Loucy (cell line): ENCODE measurements around the gene DEXI.
"Not testable (repeated sequence)": the region's sequence is repeated elsewhere in the genome, so short reads cannot be mapped to it uniquely, and the experiment has no call there.

ENCODE experiments used
- H2AFZ ChIP-seq: fragments of 200-600 bp; sonication (generic); 2 replicates; pipeline ENCODE4 v1.6.0; 2016; ENCODE audit warnings: antibody characterized with exemption, mild to moderate bottlenecking, low read length, moderate library complexity
- H3F3A ChIP-seq: fragments of 200-600 bp; 2 replicates; pipeline ENCODE4 v1.6.0; 2016; ENCODE audit warnings: antibody characterized with exemption, low read depth, mild to moderate bottlenecking
- H3K27me3 ChIP-seq: fragments of 200-600 bp; sonication (generic); 2 replicates; pipeline ENCODE4 v1.6.1; 2014; ENCODE audit warnings: low read length, mild to moderate bottlenecking; ENCODE audit not compliant: insufficient read depth, poor library complexity, severe bottlenecking
- H3K36me3 ChIP-seq: fragments of 200-600 bp; sonication (generic); 2 replicates; pipeline ENCODE4 v1.6.1; 2016; ENCODE audit warnings: low read length; ENCODE audit not compliant: insufficient read depth
- H3K4me1 ChIP-seq: fragments of 200-600 bp; sonication (generic); 2 replicates; pipeline ENCODE4 v1.5.1; 2014; ENCODE audit warnings: low read length, mild to moderate bottlenecking; ENCODE audit not compliant: insufficient read depth, poor library complexity, severe bottlenecking
- H3K4me2 ChIP-seq: fragments of 200-600 bp; sonication (generic); 2 replicates; pipeline ENCODE4 v1.6.0; 2014; ENCODE audit warnings: antibody characterized with exemption, low read length, low read depth, mild to moderate bottlenecking; ENCODE audit not compliant: poor library complexity, severe bottlenecking
- H3K4me3 ChIP-seq: fragments of 200-600 bp; sonication (generic); 2 replicates; pipeline ENCODE4 v1.5.1; 2014; ENCODE audit warnings: low read length, mild to moderate bottlenecking, mixed read lengths; ENCODE audit not compliant: poor library complexity, severe bottlenecking
- H3K79me2 ChIP-seq: fragments of 200-600 bp; sonication (generic); 2 replicates; pipeline ENCODE4 v1.6.1; 2014; ENCODE audit warnings: low read length; ENCODE audit not compliant: insufficient read depth
- H3K9ac ChIP-seq: fragments of 200-600 bp; sonication (generic); 2 replicates; pipeline ENCODE4 v1.6.0; 2014; ENCODE audit warnings: mild to moderate bottlenecking, low read depth, low read length, moderate library complexity; ENCODE audit not compliant: poor library complexity, severe bottlenecking
- H3K9me2 ChIP-seq: fragments of 200-600 bp; sonication (generic); replicated peaks from 2 replicates; pipeline ENCODE4 v1.6.1; 2016; ENCODE audit warnings: low read depth, low read length, mixed read lengths
- H3K9me3 ChIP-seq: fragments of 200-600 bp; sonication (generic); 2 replicates; pipeline ENCODE4 v1.6.1; 2014; ENCODE audit warnings: mild to moderate bottlenecking, antibody characterized with exemption, low read length, low read depth; ENCODE audit not compliant: insufficient read depth
- H4K20me1 ChIP-seq: fragments of 200-600 bp; sonication (generic); 2 replicates; pipeline ENCODE4 v1.6.0; 2014; ENCODE audit warnings: antibody characterized with exemption, low read length, mild to moderate bottlenecking; ENCODE audit not compliant: insufficient read depth, poor library complexity, severe bottlenecking
- CTCF ChIP-seq: fragments of 200-600 bp; sonication (generic); conservative IDR thresholded peaks from 2 replicates; pipeline ENCODE4 v1.5.1; 2014; ENCODE audit warnings: mild to moderate bottlenecking, antibody characterized with exemption, low read length
- EZH2phosphoT487 ChIP-seq: fragments of 200-600 bp; IDR thresholded peaks from 2 replicates; pipeline ENCODE4 v1.6.1; 2018; ENCODE audit warnings: antibody characterized with exemption, mild to moderate bottlenecking, moderate library complexity, borderline replicate concordance

The DEXI gene

GRCh38 chr16:10945065-10945787 is 3.0 kb upstream of the DEXI start:
- peaks cover 46% of the 10 kb centered on the region; the same call in 1 of the 2 replicates for H3K79me2 ChIP-seq

GRCh38 chr16:10944249-10945064 is 2.2 kb upstream of the DEXI start, which contains the start of gene CLEC16A:
CLEC16A (plus strand) TSS chr16:10944564; CDS start chr16:10944718, 154 bp downstream.
- H3K4me1 ChIP-seq = peaks cover 28% of the 10 kb centered on the region
- no peak for TF ChIP-seq CTCF
- no peak for TF ChIP-seq EZH2phosphoT487
- peak within 1 kb of the TSS; percentile 76 for H3K9ac ChIP-seq
- peaks cover 43% of the 10 kb centered on the region; the same call in 1 of the 2 replicates for H3K79me2 ChIP-seq
- no peaks in the 10 kb centered on the region for H3K36me3 ChIP-seq
- no peaks in the 10 kb centered on the region for H3K27me3 ChIP-seq
- peak within 1 kb of the TSS; percentile 82 for H3K4me3 ChIP-seq
- no peaks in the 10 kb centered on the region for H3K9me3 ChIP-seq
- peak within 1 kb of the TSS; percentile 77 for H3K4me2 ChIP-seq
- H3K9me2 ChIP-seq = no peaks in the 10 kb centered on the region
- peak within 1 kb of the TSS; percentile 60; the same call in 1 of the 2 replicates for H2AFZ ChIP-seq
- H4K20me1 ChIP-seq = peaks cover 11% of the 10 kb centered on the region
- H3F3A ChIP-seq = peaks cover 2% of the 10 kb centered on the region; the same call in 1 of the 2 replicates

More at GRCh38 chr16:10945065-10945787, 3.0 kb upstream of the DEXI start:
- Histone ChIP-seq H3K9me2 (no peaks in the 10 kb centered on the region), H4K20me1 (peaks cover 11% of the 10 kb centered on the region), H3K9ac (peak overlapping the region; percentile 76), H2AFZ (no peak overlapping the region), H3F3A (peaks cover 2% of the 10 kb centered on the region; the same call in 1 of the 2 replicates), H3K4me2 (peak overlapping the region; percentile 77), H3K4me3 (peak overlapping the region; percentile 82), H3K4me1 (peaks cover 25% of the 10 kb centered on the region), H3K36me3 (no peaks in the 10 kb centered on the region), H3K27me3 (no peaks in the 10 kb centered on the region), H3K9me3 (no peaks in the 10 kb centered on the region)
- TF ChIP-seq CTCF (no peak), EZH2phosphoT487 (no peak)

- no peaks in the 10 kb centered on the region for H3K36me3 ChIP-seq
- H3K79me2 ChIP-seq = peaks cover 43% of the 10 kb centered on the region; the same call in 1 of the 2 replicates
- no peaks in the 10 kb centered on the region for H3K27me3 ChIP-seq
- H3K9me2 ChIP-seq = no peaks in the 10 kb centered on the region
- H3K4me2 ChIP-seq = peak overlapping the region; percentile 77
- peak overlapping the region; percentile 81 for H3K4me3 ChIP-seq
- H2AFZ ChIP-seq = no peak overlapping the region; the same call in 1 of the 2 replicates
- H3K9me3 ChIP-seq = no peaks in the 10 kb centered on the region
- H3K9ac ChIP-seq = no peak overlapping the region
- peaks cover 39% of the 10 kb centered on the region for H3K4me1 ChIP-seq
- H4K20me1 ChIP-seq = peaks cover 11% of the 10 kb centered on the region
- TF ChIP-seq CTCF (no peak), EZH2phosphoT487 (no peak)
- H3F3A ChIP-seq = peaks cover 2% of the 10 kb centered on the region; the same call in 1 of the 2 replicates
Measured at GRCh38 chr16:10943064-10943353, 741 bp upstream of the DEXI start.

- H3K9me2 ChIP-seq, H3K9me3 ChIP-seq, H3K27me3 ChIP-seq, H3F3A ChIP-seq, H3K36me3 ChIP-seq: not testable (repeated sequence)
- peak overlapping the region; percentile 67 for H3K9ac ChIP-seq
- H3K4me2 ChIP-seq = peak overlapping the region; percentile 87
- peak overlapping the region; percentile 81 for H3K4me3 ChIP-seq
- peaks cover 37% of the 10 kb centered on the region; the same call in 1 of the 2 replicates for H3K79me2 ChIP-seq
- 0 out of 2 replicates have a peak overlapping the region, but pooled peaks have one; percentile 27 for H2AFZ ChIP-seq
- peaks cover 11% of the 10 kb centered on the region for H4K20me1 ChIP-seq
- peaks cover 46% of the 10 kb centered on the region for H3K4me1 ChIP-seq
Measured at GRCh38 chr16:10941935-10942351, 325 bp downstream of the DEXI start.
